Measurements from ENCODE around the gene S100Z.
"Not testable (repeated sequence)": the region's sequence is repeated elsewhere in the genome, so short reads cannot be mapped to it uniquely, and the experiment has no call there.

The S100Z gene

DNA sequence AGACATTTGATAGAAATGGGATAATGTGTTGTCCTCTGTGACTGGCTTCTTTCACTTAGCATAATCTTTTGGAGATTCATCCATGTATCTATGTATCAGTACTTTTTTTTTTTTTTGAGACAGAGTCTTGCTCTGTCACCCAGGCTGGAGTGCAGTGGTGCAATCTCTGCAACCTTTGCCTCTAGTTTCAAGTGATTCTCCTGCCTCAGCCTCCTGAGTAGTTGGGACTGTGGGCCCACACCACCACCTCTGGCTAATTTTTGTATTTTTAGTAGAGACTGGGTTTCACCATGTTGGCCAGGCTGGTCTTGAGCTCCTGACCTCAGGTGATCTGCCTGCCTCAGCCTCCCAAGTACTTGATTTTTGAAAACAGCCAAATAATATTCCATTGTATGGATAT lies 23.4 kb upstream of the S100Z start:
- ChIA-PET CTCF (interaction anchor here (1.1 to 1.3 kb wide), 2 partner anchors 13 to 21 kb away, joined by 3 to 4 read pairs; no protein-coding TSS in a partner anchor), POLR2A (interaction anchor here (0.7 kb wide), 1 partner anchor 11 kb away, joined by 8 read pairs; no protein-coding TSS in a partner anchor)
- not testable (repeated sequence) for H3K36me3 ChIP-seq (ENCODE audit: control insufficient read depth in 4 of 4, insufficient read depth in 4 of 4, low read length in 3 of 4); DNase-seq; H3K27ac ChIP-seq (ENCODE audit: insufficient read depth in 1 of 2, low read depth in 1 of 2, low read length in 2 of 2, poor library complexity in 1 of 2, severe bottlenecking in 2 of 2); H3K4me3 ChIP-seq (ENCODE audit: control insufficient read depth in 1 of 7, extremely low read depth in 1 of 7, insufficient read depth in 4 of 7, low read depth in 2 of 7, low read length in 6 of 7); H3K27me3 ChIP-seq (replicated peaks in 2 of 5; ENCODE audit: control insufficient read depth in 4 of 5, insufficient read depth in 5 of 5, low read length in 4 of 5); H3K9me3 ChIP-seq (ENCODE audit: control extremely low read depth in 1 of 5, control insufficient read depth in 4 of 5, insufficient read depth in 2 of 5, low read depth in 1 of 5, low read length in 4 of 5)
- H3K4me1 ChIP-seq (ENCODE audit: control extremely low read depth in 1 of 4, control insufficient read depth in 4 of 4, insufficient read depth in 4 of 4, low read length in 3 of 4) = peaks cover 0 to 13% (median 7%) of the 10 kb centered on the region in 4 experiments

DNA sequence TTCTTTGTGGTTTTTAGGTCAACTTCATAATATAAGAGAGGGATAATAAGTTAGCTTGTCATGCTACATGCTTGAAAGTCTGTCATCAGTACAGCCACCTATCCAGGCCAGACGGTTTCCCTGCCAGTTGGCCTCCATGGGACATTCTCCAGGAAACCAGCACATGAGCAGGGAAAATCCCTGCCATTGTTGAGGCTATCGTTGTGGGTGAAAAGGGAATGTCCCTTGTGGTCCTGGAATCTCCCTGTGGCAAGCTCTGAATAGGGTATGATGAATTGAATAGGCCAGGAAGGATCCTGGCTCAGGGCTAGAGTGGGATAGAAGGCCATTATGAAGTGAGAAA lies 18.7 kb upstream of the S100Z start:
- Histone ChIP-seq H3K4me1 (ENCODE audit: control extremely low read depth in 1 of 4, control insufficient read depth in 4 of 4, insufficient read depth in 4 of 4, low read length in 3 of 4) (peaks cover 0 to 8% (median 3%) of the 10 kb centered on the region in 4 experiments), H3K36me3 (ENCODE audit: control insufficient read depth in 4 of 4, insufficient read depth in 4 of 4, low read length in 3 of 4) (peaks cover 0 to 34% (median 11%) of the 10 kb centered on the region in 4 experiments), H3K27me3 (replicated peaks in 2 of 5; ENCODE audit: control insufficient read depth in 4 of 5, insufficient read depth in 5 of 5, low read length in 4 of 5) (no peaks in the 10 kb centered on the region), H3K4me3 (ENCODE audit: control insufficient read depth in 1 of 7, extremely low read depth in 1 of 7, insufficient read depth in 4 of 7, low read depth in 2 of 7, low read length in 6 of 7) (no peak overlapping the region), H3K27ac (ENCODE audit: insufficient read depth in 1 of 2, low read depth in 1 of 2, low read length in 2 of 2, poor library complexity in 1 of 2, severe bottlenecking in 2 of 2) (no peak overlapping the region), H3K9me3 (ENCODE audit: control extremely low read depth in 1 of 5, control insufficient read depth in 4 of 5, insufficient read depth in 2 of 5, low read depth in 1 of 5, low read length in 4 of 5) (no peaks in the 10 kb centered on the region)
- CTCF ChIA-PET = interaction anchor here (0.8 to 1.8 kb wide), 5 partner anchors 8 to 18 kb away, joined by 3 to 4 read pairs (median 4); no protein-coding TSS in a partner anchor
- WGBS (ENCODE audit: insufficient coverage) = no CpG with 5 or more reads among the region's 2 CpGs
- POLR2A ChIA-PET = no interaction called here
- peak in 1 of 3 donors; percentile 28 for DNase-seq

- Histone ChIP-seq H3K27ac (ENCODE audit: insufficient read depth in 1 of 2, low read depth in 1 of 2, low read length in 2 of 2, poor library complexity in 1 of 2, severe bottlenecking in 2 of 2) (no peak overlapping the region), H3K4me1 (ENCODE audit: control extremely low read depth in 1 of 4, control insufficient read depth in 4 of 4, insufficient read depth in 4 of 4, low read length in 3 of 4) (peaks cover 0 to 14% (median 3%) of the 10 kb centered on the region in 4 experiments), H3K4me3 (ENCODE audit: control insufficient read depth in 1 of 7, extremely low read depth in 1 of 7, insufficient read depth in 4 of 7, low read depth in 2 of 7, low read length in 6 of 7) (no peak overlapping the region), H3K9me3 (ENCODE audit: control extremely low read depth in 1 of 5, control insufficient read depth in 4 of 5, insufficient read depth in 2 of 5, low read depth in 1 of 5, low read length in 4 of 5) (no peaks in the 10 kb centered on the region), H3K36me3 (ENCODE audit: control insufficient read depth in 4 of 4, insufficient read depth in 4 of 4, low read length in 3 of 4) (peaks cover 0 to 36% (median 11%) of the 10 kb centered on the region in 4 experiments), H3K27me3 (replicated peaks in 2 of 5; ENCODE audit: control insufficient read depth in 4 of 5, insufficient read depth in 5 of 5, low read length in 4 of 5) (no peaks in the 10 kb centered on the region)
- no peak for DNase-seq
- POLR2A ChIA-PET = interaction anchor here (0.6 kb wide), 1 partner anchor 57 kb away, joined by 4 read pairs; no protein-coding TSS in a partner anchor
- CTCF ChIA-PET = interaction anchor here (0.6 to 1.1 kb wide), 2 partner anchors 17 to 21 kb away, joined by 3 read pairs; no protein-coding TSS in a partner anchor
- no CpG with 5 or more reads among the region's 2 CpGs for WGBS (ENCODE audit: insufficient coverage)
These were observed 13.6 kb upstream of the S100Z start for GRCh38 chr5:76836181-76836580.

DNA sequence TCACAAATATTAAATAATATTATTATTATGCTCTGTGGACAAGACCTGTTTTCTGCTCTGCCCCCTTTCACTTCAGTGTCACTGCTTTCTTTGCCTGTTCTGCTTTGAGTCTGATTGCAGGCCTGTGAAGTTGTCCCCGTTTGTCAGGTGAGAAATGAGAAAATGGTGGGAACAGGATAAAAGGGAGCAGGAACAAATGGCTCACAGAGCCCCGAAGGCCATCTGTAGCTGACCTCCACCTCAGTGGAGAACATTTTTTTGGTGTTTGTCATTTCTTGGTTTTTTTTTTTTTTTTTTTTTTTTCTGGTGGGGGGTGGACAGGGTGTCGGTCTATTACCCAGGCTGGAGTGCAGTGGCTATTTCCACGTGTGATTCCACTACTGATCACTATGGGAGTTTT lies 13.2 kb upstream of the S100Z start:
- Histone ChIP-seq H3K4me3 (ENCODE audit: control insufficient read depth in 1 of 7, extremely low read depth in 1 of 7, insufficient read depth in 4 of 7, low read depth in 2 of 7, low read length in 6 of 7) (no peak overlapping the region), H3K4me1 (ENCODE audit: control extremely low read depth in 1 of 4, control insufficient read depth in 4 of 4, insufficient read depth in 4 of 4, low read length in 3 of 4) (peaks cover 0 to 17% (median 3%) of the 10 kb centered on the region in 4 experiments), H3K27ac (ENCODE audit: insufficient read depth in 1 of 2, low read depth in 1 of 2, low read length in 2 of 2, poor library complexity in 1 of 2, severe bottlenecking in 2 of 2) (no peak overlapping the region), H3K36me3 (ENCODE audit: control insufficient read depth in 4 of 4, insufficient read depth in 4 of 4, low read length in 3 of 4) (peaks cover 0 to 36% (median 11%) of the 10 kb centered on the region in 4 experiments), H3K9me3 (ENCODE audit: control extremely low read depth in 1 of 5, control insufficient read depth in 4 of 5, insufficient read depth in 2 of 5, low read depth in 1 of 5, low read length in 4 of 5) (no peaks in the 10 kb centered on the region), H3K27me3 (replicated peaks in 2 of 5; ENCODE audit: control insufficient read depth in 4 of 5, insufficient read depth in 5 of 5, low read length in 4 of 5) (no peaks in the 10 kb centered on the region)
- no peak for DNase-seq
- POLR2A ChIA-PET = interaction anchor here (0.6 kb wide), 1 partner anchor 57 kb away, joined by 4 read pairs; no protein-coding TSS in a partner anchor
- WGBS (ENCODE audit: insufficient coverage) = 93% methylated on average over 4 of the region's 4 CpGs
- CTCF ChIA-PET = interaction anchor here (0.6 kb wide), 1 partner anchor 20 kb away, joined by 3 read pairs; no protein-coding TSS in a partner anchor

- Histone ChIP-seq H3K27ac (ENCODE audit: insufficient read depth in 1 of 2, low read depth in 1 of 2, low read length in 2 of 2, poor library complexity in 1 of 2, severe bottlenecking in 2 of 2) (no peak overlapping the region), H3K36me3 (ENCODE audit: control insufficient read depth in 4 of 4, insufficient read depth in 4 of 4, low read length in 3 of 4) (peaks cover 0 to 22% (median 3%) of the 10 kb centered on the region in 4 experiments), H3K27me3 (replicated peaks in 2 of 5; ENCODE audit: control insufficient read depth in 4 of 5, insufficient read depth in 5 of 5, low read length in 4 of 5) (no peaks in the 10 kb centered on the region), H3K9me3 (ENCODE audit: control extremely low read depth in 1 of 5, control insufficient read depth in 4 of 5, insufficient read depth in 2 of 5, low read depth in 1 of 5, low read length in 4 of 5) (no peaks in the 10 kb centered on the region), H3K4me1 (ENCODE audit: control extremely low read depth in 1 of 4, control insufficient read depth in 4 of 4, insufficient read depth in 4 of 4, low read length in 3 of 4) (peaks cover 0 to 17% (median 3%) of the 10 kb centered on the region in 4 experiments), H3K4me3 (ENCODE audit: control insufficient read depth in 1 of 7, extremely low read depth in 1 of 7, insufficient read depth in 4 of 7, low read depth in 2 of 7, low read length in 6 of 7) (no peak overlapping the region)
- CTCF ChIA-PET = interaction anchor here (0.8 to 3.3 kb wide), 3 partner anchors 11 to 21 kb away, joined by 4 to 12 read pairs (median 4); partner anchors contain the start of gene S100Z
- 22% methylated on average over 6 of the region's 7 CpGs for WGBS (ENCODE audit: insufficient coverage)
- DNase-seq = no peak
- POLR2A ChIA-PET = no interaction called here
These were observed 11.1 kb upstream of the S100Z start for GRCh38 chr5:76838481-76839261.

DNA sequence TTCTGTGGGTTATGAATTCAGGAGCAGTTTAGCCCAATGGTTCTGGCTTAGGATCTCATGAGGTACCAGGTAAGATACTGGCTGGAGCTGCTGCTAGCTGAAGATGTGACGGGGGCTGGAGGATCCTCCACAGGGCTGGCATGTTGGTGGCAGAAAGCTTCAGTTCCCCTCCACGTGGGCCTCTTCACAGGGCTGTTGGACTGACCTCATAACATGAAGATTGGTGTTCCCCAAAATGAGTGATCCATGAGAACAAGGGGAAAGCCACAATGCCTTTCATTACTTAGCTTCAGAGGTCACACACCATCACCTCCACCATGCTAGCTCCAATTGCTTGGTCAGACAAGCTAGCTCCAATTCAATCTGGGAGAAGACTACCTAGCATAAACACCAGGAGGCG lies 8.5 kb upstream of the S100Z start:
- no peaks in the 10 kb centered on the region for H3K27me3 ChIP-seq (replicated peaks in 2 of 5; ENCODE audit: control insufficient read depth in 4 of 5, insufficient read depth in 5 of 5, low read length in 4 of 5)
- 60% methylated on average over 2 of the region's 3 CpGs for WGBS (ENCODE audit: insufficient coverage)
- ChIA-PET CTCF (interaction anchor here (1.2 to 3.3 kb wide), 9 partner anchors 8 to 175 kb away, joined by 3 to 12 read pairs (median 4); partner anchors contain the start of gene S100Z), POLR2A (no interaction called here)
- no peak overlapping the region for H3K4me3 ChIP-seq (ENCODE audit: control insufficient read depth in 1 of 7, extremely low read depth in 1 of 7, insufficient read depth in 4 of 7, low read depth in 2 of 7, low read length in 6 of 7)
- H3K9me3 ChIP-seq (ENCODE audit: control extremely low read depth in 1 of 5, control insufficient read depth in 4 of 5, insufficient read depth in 2 of 5, low read depth in 1 of 5, low read length in 4 of 5) = no peaks in the 10 kb centered on the region
- H3K4me1 ChIP-seq (ENCODE audit: control extremely low read depth in 1 of 4, control insufficient read depth in 4 of 4, insufficient read depth in 4 of 4, low read length in 3 of 4) = peaks cover 0 to 25% (median 3%) of the 10 kb centered on the region in 4 experiments
- no peak overlapping the region for H3K27ac ChIP-seq (ENCODE audit: insufficient read depth in 1 of 2, low read depth in 1 of 2, low read length in 2 of 2, poor library complexity in 1 of 2, severe bottlenecking in 2 of 2)
- no peaks in the 10 kb centered on the region for H3K36me3 ChIP-seq (ENCODE audit: control insufficient read depth in 4 of 4, insufficient read depth in 4 of 4, low read length in 3 of 4)
- no peak for DNase-seq

GRCh38 chr5:76845890-76846289 lies 3.9 kb upstream of the S100Z start:
- DNase-seq = no peak
- no peaks in the 10 kb centered on the region for H3K36me3 ChIP-seq (ENCODE audit: control insufficient read depth in 4 of 4, insufficient read depth in 4 of 4, low read length in 3 of 4)
- ChIA-PET POLR2A (no interaction called here), CTCF (interaction anchor here (0.6 to 1.3 kb wide), 4 partner anchors 21 to 129 kb away, joined by 3 read pairs; no protein-coding TSS in a partner anchor)
- 100% methylated on average over 3 of the region's 3 CpGs for WGBS (ENCODE audit: insufficient coverage)
- no peak overlapping the region for H3K27ac ChIP-seq (ENCODE audit: insufficient read depth in 1 of 2, low read depth in 1 of 2, low read length in 2 of 2, poor library complexity in 1 of 2, severe bottlenecking in 2 of 2)
- peaks cover 16 to 48% (median 31%) of the 10 kb centered on the region in 4 experiments for H3K4me1 ChIP-seq (ENCODE audit: control extremely low read depth in 1 of 4, control insufficient read depth in 4 of 4, insufficient read depth in 4 of 4, low read length in 3 of 4)
- H3K4me3 ChIP-seq (ENCODE audit: control insufficient read depth in 1 of 7, extremely low read depth in 1 of 7, insufficient read depth in 4 of 7, low read depth in 2 of 7, low read length in 6 of 7) = no peak overlapping the region
- H3K27me3 ChIP-seq (replicated peaks in 2 of 5; ENCODE audit: control insufficient read depth in 4 of 5, insufficient read depth in 5 of 5, low read length in 4 of 5) = no peaks in the 10 kb centered on the region
- H3K9me3 ChIP-seq (ENCODE audit: control extremely low read depth in 1 of 5, control insufficient read depth in 4 of 5, insufficient read depth in 2 of 5, low read depth in 1 of 5, low read length in 4 of 5) = no peaks in the 10 kb centered on the region
